Muscle of back (tissue), 11 donors: ENCODE data around the gene PLEKHA1. TPM values are rescaled to one million over a fixed set of nuclear protein-coding genes. Genes with fewer than 3 reads are reported as not detected.
A peak's percentile ranks its signal among the peaks of the same experiment; 100 is the strongest.

Experiments
- DNase-seq, 3 donors: peaks; one replicate each; pipeline versions ENCODE4 v3.0.0 to v3.0.0-alpha.2; 2013
- polyA plus RNA-seq, 10 donors: library from polyadenylated mRNA; unstranded; fragments of 120-200 nt; gene quantifications; one replicate each; pipeline ENCODE4 v1.2.1, GENCODE V29; 2013; ENCODE audit not compliant: insufficient read length in 10 of 10

Gene PLEKHA1
- polyA plus RNA-seq, 10 donors: 32.6 to 46.7 (median 34.4) TPM

DNA sequence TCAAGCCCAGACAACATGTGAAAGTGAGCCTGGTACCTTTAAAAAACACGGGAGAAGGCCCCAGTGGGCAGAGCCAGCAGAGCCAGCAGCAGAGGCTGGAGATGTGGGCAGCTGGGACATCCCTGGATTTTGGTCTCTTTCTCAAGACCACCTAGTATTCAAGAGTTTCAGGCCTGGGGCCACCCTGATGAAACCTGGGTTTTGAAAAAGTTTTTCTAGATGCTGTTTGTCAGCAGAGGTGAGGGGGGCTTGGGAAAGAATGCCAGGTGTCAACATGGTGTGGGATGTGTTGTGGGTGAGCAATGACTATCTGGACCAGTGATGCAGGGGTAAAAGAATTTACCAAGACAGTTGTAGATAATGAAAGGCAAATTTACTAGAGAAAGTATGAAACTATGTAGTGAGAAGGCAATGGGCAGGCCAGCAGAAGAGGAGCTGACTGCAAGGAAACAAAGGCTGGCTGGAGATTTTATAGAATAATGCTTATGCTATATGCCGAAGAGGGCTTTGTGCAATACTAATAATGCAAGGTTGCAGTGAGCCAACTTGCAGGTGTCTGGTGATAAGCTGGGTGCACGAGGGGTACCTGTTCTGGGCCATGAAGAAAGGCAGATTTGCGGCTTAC, 28.1 kb upstream of the PLEKHA1 start:
- no peak for DNase-seq

DNA sequence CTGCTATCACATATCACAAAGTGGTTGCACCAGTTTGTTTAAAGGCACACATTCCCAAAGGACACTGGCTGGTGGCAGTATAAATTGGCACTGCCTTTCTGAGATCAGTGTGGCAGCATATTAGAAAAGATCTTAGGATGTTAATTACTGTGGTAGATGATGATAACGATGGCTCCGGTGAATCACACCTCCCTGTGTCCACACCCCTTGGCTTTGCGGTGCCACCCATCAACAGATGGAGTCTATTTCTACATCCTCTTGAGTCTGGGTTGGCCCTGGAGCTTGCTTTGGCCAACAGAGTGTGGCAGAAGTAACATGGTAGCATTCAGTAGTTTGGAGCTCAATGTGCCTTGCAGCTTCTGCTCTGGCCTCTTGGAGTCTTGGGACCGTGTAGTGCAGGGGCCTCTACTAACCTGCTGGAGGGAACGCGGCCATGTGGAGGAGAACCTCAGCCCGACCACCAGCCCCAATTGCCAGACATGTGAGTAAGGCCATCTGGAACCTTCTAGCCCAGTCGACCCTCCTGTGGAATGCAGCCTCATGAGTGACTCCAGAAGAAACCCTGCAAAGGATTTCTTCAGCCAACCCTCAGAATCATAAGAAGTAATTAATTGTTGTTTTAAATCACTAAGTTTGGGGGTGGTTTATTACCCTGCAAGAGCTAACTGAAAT, 27.2 kb upstream of the PLEKHA1 start:
- DNase-seq: no peak

DNA sequence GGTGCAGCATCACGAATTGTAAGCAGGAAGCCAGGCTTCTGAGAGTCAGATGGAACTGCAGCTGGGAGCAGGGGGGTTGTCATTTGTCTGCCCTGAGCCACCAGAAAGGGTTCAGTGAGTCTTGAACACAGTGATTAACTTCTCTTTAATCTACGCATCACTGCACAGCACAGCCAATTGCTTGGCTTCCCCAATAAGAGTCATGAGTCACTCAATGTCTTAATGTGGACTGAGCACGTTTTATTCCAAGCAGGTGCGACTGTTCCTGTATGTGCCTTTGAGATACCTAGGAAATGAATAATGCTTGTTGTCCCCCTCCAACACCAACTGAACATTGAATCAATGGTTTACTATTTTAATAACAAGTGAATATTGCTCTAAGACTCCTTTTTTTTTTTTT, 26.0 kb upstream of the PLEKHA1 start:
- DNase-seq: no peak

DNA sequence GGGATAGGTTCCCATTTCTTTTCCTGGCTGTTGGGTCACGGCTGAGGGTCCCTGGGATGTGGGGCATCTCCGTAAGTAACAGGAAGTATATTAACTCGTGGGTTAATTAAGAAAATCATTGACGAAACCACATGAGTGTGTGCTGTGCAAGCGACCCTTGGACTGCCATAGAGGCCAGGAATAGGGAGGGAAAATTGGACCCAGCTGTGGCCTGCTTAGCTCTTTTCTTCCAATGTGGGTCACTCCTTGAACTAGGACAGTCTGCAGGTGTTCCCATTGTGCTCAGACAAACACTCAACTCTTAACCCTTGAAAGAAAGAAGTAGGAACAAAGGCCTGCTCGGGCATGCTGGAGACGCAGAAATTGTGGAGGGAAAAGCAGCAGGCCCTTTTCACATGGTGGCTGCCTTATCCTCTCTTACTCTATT, 25.6 kb upstream of the PLEKHA1 start:
- no peak for DNase-seq

DNA sequence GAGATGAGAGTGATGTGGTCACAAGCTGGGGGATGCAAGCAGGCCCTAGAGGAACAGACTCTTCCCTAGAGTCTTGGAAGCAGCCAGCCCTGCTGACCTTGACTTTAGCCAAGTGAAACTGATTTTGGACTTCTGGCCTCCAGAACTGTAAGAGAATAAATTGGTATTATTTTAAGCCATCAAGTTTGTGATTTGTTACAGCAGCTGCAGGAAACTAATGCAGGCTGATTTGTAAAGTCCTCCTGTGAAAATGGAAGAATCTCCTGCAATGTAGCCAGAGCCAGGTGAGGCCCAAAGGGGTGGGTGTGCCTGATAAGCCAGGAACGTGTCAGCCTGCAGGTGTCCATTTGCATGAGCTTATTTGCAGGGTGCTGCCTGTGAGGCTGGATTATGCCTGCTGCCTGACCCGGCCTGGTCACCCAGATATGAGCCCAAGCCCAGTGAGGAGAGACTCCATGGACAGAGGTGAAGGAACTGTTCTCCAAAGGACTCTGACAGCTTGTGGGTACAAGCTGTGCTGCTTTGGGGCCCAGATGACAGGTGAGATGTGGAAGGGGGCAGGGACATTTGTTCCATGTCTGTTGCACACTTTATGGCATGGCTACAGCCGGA, 24.6 kb upstream of the PLEKHA1 start:
- no peak for DNase-seq

DNA sequence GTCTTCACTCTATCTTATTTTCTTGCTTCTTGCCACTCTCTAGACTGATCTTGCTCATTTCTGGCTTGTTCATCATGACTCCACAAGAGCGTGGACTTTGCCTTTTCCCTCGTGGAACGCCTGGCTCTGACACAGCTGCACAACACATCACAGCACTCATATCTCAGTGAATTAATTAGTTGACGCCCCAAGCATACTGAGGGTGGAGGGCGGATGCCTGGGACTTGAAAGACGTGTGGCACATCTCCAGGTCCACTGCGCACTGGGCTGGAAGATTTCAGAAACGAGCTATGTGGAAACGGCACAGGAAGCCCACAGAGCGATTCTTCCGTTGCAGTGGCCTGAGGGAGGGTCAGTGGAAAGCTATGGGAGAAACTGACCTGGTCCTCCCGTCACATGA, 23.6 kb upstream of the PLEKHA1 start:
- DNase-seq: no peak

DNA sequence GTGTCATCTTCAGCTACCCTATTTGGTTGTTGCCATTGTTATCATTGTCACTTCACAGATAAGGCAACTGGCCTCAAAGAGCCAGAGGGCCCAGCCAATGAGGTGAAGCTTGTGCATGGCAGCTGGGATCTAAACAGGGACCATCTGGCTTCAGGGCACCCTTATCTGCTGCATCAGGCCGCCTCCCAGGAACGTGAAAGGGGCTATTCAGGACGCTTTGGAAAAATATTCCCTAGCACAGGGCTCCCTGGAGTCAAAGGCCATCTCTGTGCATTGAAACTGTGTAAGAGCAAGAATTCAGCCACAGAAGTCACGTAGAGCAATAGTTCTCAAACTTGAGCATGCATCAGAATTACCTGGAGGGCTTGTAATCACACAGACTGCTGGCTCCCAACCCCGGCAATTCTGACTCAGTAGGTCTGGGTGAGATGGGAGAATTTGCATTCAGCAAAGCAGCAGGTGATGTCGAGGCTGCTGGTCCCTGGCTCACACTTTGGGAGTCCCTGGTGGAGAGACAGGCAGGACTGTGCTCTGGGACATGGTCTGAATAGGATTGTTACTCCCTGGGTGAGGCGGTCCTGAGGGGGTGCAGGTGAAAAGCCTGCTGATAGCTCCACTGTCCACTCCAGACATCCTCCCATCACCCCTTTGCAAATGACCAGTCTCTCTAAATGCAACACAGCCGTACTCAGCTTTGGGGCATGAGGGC, 21.5 kb upstream of the PLEKHA1 start:
- no peak for DNase-seq

DNA sequence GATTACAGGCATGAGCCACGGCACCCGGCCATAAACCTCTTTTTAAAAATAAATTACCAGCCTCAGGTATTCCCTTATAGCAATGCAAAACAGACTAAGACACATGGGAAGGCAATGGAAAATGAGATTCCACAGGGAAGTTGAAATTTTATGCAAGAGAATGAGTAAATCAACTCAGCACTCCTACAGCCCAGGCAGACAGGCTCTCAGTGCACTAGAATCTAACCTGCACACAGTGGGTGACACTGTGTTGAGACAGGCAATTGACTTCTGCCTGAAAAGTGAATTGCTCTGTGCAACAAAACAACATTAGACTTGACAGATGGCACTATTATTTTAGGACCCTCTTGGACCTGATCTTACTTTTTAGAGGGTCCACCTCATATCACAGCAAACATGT, 20.1 kb upstream of the PLEKHA1 start:
- no peak for DNase-seq

DNA sequence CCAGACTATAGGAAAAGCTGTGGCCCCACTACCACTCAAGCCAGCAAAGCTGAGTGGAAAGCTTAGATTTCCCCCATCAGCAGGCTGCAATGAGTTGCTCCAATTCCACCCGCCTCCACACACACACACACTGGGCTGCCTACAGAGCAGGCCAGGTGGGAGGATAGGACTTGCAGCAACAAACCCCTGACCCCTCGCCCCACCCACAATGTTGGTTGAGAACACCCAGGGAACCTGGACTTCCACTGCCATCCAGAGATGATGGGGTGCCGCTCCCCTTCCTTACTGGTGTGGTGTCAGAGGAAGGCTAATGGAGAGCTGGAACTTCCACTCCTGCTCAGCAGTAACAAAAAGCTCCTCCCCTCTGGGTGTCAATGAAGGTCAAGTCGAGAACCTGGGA, 16.8 kb upstream of the PLEKHA1 start:
- no peak for DNase-seq

DNA sequence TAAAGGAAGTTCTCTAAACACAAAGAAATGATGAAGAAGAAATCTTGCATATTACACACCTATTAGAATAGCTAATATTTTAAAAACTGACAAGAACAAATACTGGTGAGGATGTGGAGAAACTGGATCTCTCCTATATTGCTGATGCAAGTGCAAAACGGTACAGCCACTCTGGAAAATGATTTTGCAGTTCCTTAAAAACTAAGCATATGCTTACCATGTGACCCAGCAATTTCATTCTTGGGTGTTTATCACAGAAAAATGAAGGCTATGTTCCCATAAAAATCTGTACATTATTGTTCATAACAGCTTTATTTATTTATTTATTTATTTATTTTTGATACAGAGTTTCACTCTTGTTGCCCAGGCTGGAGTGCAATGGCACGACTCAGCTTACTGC, 14.9 kb upstream of the PLEKHA1 start:
- DNase-seq: no peak

DNA sequence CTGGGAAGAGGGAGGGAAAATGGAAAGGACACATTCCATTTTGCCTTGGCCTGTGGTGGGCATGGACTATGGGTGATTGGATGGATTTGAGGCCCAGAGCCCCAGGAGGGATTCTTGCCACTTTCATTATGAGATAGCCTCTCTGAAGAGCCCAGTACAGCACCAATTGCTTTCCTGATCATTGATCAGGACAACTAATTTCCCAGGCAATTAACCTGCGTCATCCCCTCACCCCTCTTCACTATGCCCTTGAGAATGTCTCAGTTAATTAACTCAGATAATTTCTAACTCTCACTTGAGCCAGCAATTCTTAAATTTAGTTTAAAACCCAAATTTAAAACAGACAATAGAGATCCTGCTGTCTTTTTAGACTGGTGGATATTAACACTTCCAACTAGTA, 13.5 kb upstream of the PLEKHA1 start:
- DNase-seq: no peak

DNA sequence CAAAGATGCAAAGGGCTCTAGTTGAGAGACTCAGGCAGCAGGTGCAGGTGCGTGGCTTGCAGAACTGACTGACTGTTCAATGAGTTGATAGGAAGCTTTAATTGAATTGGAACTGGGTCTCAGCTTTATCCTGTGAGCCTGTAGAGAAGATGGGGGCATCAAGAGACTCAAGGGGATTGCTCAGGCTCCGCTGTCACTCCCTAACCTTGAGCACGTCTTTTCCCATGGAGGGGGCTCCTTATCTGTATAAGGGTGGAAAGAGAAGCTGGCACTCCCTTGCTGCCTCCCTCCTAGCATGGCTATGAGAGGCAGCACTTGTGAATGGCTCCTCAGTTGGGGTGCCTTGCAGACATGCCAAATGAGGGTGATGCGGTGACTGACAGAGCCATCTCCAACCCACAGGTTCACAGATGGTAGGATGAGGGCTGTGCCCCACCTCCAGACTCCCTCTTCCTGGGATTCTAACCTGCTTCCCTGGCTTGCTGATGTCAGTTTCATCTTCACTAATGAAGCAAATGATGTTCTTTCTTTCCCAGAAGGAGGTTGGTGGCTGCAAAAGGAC, 12.4 kb upstream of the PLEKHA1 start:
- DNase-seq: no peak

DNA sequence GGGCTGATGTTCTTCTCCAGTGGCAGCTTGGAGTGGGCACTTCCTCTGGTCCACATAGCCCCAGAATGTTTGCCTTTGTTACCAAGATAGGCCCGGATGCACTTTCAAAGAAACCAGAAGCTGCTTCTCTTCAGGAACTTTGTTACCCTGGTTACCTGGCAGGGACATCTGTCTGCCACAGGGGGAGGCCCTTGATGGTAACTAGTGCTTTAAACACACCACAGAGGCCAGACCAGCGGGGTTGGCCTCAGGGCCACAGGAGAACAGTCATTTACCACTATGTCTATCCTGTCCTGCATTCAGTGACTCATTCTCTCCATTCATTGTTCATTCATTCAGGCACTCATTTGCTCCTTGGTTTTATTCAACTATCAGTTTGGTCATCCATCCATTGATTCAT, 11.9 kb upstream of the PLEKHA1 start:
- no peak for DNase-seq

DNA sequence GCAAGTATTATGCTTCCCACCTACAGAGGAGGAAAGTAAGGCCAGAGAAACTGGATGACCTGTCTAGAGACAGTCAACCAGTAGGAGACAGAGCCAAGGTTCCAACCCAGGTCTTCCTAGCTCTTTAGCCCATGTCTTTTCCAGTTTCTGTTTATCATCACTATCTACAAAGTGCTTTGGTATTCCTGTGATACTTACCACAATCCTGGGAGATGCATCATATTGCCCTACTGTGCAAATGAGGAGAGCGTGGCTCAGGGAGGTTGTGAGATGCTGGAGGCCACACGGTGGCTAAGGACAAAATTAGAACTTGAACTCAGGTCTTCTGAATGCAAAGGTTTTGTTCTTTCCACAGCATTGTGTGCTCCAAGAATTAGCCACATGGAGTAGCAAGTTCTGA, 11.2 kb upstream of the PLEKHA1 start:
- DNase-seq: no peak

DNA sequence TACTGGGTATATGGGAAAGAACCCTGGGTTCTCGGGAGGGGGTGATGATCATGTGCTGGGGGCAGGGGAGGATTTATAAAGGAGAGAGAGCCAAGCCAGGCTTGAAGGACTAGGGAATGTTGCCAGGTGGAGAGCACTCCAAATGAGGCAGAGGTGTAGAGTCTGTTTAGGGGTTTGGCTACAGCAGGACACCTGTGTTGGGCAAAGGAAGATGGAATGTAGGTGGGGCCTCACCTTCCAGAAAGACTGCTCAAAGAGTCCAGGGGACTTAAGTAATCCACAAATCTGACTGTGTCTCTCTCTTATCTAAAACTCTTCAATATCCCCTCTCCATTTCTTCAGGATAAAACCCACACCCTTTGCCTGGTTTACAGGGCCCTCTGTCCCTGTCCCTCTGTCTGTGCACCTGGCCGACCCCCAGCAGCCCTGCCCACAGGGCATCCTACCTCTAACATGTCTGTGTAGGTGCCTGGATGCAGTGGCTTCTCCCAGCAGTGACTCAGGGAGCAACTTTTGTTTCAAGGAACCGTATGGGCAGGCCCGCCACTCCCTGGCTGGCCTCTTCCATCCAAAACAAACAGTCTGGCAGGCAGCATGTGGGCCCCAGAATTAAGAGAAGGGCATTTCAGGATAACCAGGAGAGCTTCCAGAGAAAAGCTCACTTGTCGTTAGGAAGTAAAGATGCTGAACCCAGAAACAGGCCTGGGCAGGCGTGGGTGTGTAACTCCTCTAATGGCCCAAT, 10.6 kb upstream of the PLEKHA1 start:
- no peak for DNase-seq

DNA sequence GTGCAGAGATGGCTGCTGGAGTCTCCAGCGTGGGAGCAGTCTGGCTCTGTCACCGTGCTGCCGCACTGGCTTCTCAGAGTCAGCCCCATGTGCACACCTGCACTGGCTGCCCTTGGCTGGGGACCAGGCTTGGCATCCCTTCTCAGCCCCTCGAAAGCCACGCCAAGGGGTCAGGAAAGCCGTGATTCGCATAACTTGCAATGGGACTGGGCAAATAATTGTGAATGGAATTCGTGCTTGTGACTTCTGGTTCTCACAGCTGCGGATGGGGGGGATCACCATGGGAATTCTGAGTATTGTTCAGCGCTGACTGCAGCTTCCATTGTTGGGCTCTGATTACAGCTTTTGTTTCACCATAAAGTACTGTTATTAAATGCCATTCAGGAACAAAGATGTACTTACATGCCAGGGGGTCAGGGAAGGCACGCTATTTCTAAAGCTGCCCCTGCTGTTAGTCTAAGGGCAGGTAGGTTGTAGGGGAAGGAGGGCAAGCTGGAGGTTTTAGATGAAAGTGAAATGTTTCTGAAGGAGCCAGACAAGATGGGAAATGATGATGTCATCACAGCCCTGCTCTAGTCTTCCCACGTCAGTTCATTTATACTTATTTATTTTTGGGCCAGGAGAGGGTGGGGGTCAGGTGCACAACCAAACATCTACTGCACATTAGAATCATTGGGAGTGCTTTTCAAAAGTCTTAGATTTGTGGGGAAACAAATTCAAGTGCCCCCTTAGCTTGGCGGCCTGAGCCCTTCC, 5.8 kb upstream of the PLEKHA1 start:
- peak in 2 of 3 donors; percentile 48 to 86 for DNase-seq

DNA sequence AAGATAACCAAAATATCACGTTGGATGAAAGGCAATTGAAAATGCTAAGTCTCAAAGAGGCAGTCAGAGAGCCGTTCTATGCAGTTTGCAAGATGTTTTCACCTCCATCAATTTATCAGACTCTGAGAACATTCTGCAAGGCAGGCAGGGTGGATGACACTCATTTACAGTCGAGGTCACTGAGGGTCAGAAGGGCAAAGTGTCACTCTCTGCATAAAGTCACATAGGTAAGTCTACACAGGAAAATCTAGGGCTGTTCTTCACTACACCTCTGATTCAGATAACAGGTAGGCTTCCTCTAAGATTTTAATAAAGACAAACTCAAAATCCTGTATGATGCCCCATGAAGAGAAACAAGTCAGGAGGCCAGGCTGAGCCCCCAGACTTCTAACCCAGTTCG, 1.4 kb upstream of the PLEKHA1 start:
- DNase-seq: no peak

DNA sequence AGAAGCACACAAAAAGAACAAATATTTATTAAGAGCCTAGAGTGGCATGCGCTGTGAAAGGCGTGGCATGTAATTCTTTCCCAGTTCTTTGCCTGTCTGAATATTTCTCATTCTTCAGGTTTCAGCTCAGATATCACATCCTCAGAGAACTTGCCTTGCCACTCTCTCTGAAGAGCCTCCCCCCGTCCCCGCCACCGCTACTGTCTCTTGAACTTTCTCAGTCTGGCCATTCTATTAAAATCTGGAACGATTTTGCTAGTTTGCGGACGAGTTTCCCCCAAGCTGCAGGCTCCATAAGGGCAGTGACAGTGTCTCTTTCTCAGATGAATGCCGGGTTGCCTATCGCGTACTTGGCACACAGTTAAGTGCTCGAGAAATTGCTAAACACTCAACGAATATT, 787 bp upstream of the PLEKHA1 start:
- no peak for DNase-seq

DNA sequence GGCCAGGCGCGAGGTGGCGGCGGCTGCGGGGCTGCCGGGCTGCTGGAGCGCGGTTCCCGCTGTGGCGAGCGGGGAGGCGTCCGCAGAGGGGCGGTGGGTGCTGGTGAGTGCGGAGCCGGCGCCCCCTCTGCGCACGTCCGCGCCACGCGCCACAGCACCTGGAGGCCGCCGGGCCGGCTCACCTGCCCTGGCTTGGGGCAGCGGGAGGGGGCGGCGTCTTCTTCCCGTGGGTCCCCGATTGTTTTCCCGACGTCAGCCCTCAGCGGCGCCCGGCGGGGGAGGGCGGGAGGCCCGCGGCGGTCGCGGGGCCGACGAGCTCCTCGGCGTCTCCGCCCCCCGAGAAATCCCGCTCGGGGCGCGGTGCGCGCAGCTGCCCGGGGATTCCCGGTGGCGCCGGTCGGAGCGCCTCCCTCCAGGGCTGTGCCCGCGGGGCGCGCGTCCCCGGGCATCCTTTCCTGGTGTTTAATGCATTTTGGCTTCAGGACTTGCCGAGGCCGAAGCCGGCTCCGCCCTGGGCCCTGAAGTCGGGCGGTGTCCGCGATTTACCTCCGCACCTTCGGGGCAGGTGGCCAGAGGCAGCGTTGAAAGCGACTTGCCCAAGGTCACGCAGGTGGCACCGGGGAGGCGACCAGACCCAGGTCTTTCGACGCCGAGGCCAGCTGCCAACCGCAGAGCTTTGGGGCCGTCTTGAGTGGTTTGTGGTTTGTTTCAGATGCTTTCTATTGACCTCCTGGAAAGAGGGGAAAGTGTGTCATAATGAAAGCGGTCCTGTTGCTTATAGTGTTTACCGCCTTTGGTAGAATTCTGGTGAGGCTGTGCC, 561 bp downstream of the PLEKHA1 start:
- peak in 2 of 3 donors; percentile 30 to 70 for DNase-seq

DNA sequence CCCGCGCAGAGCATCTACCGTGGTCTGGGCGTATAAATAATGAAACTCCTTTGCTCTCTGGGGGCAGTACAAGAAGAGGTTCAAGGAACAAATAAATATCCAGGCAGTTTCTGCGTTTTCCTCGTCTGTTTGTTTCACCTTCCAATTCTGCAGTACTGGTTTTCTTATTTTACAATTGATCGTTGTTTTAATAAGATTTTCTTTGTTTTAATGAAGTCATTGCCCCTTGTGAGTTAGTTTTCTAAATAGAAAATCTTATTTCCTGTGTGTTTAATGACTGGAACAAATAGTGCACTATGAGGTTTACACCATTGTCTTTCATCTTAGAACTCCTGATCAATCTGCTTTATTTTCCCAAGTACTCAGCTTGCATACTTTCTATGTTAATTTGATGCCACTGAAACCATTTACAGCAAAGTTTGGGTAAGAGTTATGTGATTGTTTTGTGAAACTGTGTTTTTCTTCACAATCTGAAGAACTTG, 1.2 kb downstream of the PLEKHA1 start:
- DNase-seq: no peak
